GM21723 (cell line): Measurements from ENCODE around the gene TMEM51.
"Not testable (repeated sequence)": the region's sequence is repeated elsewhere in the genome, so short reads cannot be mapped to it uniquely, and the experiment has no call there.

Source experiments
- ATAC-seq: cut with Tn5 transposase; IDR thresholded peaks from one replicate; pipeline ENCODE4 v1.9.1; 2021; ENCODE audit warnings: mild to moderate bottlenecking, moderate library complexity; ENCODE audit not compliant: unreplicated experiment

TMEM51 gene

GRCh38 chr1:15175324-15176094 lies 22.0 kb downstream of the TMEM51 start:
- not testable (repeated sequence) for ATAC-seq

DNA sequence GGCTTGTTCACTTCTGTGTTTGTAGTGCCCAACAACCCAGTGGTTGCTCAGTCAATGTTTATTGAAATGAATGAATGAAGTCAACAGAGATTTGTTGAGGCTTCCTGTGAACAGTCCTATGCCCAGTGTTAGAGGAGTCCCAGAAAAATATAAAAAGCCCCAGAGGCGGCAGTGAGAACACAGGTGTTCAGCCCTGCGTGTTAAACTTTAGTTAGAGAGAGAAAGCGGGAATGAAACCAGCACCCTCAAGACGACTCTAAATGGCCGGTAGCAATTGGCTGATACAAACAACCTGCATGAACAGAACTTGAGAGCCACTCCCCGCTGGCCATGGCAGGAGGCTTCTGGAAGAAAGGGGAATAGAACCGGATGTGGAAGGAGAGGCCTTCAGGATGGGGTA lies 22.6 kb downstream of the TMEM51 start:
- ATAC-seq: no peak

DNA sequence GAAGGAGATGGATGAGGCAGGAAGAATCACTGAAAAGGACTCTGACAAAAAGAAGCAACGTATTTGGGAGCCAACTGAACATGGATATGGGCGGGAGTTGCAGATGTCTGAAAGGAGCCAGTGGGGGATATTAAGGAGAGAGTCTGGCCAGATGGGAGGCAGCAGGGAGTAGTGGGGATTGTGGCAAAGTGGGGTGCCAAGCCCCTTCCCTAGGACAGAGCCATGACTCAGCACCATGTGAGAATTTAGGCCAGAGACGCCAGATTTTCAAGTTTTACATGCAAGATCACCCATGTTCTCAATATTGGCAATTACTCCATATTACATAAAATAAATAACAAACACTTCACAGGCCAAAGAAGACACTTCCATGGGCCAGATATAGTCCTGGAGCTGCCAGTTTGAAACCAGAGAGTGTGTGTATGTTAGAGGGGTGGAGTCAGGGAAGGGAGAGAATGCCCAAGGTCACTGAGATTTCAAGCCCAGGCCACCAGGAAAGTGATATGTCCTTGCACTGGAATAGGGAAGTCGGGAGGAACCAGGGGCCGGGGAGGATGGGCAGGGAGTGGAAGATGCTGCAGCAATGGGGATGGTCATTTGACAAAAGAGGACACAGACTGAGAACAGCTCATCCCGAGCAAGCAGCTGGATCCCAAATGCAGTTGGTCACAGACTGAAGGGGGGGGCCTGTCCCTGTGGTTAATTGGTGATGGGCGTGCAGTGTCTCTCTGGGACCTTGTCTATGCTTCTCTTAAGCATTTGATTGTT lies 23.5 kb downstream of the TMEM51 start:
- no peak for ATAC-seq

DNA sequence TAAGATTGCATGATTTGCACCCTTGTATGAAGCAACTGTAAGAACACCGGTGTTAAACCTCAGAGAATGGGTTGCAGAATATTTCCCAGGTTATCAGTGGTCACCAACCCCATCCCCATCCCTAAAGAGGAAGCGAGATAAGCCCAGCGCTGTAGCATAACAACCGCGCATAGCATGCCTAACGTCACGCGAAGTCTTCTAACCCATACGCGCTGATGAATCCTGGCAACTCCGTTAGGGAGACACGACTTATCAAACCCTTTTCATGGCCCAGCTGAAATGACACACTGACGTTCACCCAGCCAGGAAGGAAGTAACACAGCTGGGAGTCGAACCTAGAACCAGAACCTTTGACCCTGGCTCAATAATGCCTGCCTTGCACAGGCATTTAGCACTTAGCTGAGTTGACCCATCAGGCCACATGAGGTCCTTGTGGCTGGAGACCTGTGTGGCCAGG lies 24.2 kb downstream of the TMEM51 start:
- ATAC-seq: no peak

DNA sequence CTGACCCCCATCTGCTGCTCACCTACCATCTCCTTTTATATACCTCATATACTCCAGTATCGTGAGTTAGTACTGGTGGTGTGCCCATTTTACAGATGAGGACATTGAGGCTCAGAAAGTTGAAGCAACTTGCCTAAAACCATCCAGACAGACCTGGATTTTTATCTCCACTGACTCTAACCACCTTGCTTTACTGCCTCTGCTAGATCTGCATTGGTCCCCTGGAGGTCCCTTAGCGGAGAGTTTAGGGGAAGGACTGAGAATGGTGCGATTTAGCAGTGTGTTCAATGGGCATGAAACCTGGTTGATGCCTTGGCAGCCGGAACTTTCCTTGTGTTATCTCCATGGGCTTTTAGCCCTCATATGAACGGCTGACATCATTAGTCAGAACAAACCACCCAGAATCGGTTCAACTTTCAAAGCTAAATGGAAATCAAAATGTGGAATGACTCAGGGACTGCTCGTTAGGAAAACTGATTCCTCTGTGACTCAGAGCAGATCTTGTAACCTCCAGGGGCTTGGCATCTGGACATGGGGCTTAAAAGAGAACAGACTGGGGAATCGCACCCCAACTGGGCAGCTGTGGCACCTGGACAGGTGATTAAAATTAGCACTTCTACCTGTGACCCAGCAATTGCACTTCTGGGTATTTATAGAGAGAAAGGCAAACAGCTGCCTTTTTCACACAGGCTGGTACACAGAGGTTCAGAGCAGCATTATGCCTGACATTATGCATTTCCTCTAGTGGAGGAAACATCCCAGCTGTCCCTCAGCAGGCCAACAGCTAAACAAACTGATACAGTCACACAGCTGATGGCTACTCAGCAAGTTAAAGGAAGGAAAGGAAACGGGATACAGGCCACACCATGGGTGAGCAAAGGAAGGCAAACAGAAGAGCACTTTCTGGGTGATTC lies 25.3 kb downstream of the TMEM51 start:
- no peak for ATAC-seq

- ATAC-seq: no peak
These were observed 25.9 kb downstream of the TMEM51 start for GRCh38 chr1:15179485-15179883.

- ATAC-seq: no peak
These were observed 26.6 kb downstream of the TMEM51 start for GRCh38 chr1:15180189-15180588.

- no peak for ATAC-seq
These were observed 27.5 kb downstream of the TMEM51 start for GRCh38 chr1:15180945-15181523.

DNA sequence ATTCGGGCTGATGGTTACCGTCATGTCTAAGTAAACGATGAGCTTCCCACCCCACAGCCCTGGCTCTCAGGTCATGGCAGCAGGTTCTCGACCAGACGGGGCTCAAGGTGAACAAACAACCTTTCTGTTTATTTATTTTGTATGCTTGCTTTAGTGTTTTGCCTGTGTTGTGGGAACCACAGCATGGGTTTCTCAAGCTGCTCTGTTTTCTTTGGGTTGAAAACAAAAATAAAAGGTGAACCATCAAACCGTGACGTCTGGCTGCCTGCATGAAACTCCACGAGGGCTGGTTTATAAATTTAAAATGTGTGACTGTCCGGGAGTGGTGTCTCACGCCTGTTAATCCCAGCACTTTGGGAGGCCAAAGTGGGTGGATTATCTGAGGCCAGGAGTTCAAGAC lies 28.0 kb downstream of the TMEM51 start:
- ATAC-seq: no peak

GRCh38 chr1:15184436-15185241 lies 31.1 kb downstream of the TMEM51 start:
- no peak for ATAC-seq

DNA sequence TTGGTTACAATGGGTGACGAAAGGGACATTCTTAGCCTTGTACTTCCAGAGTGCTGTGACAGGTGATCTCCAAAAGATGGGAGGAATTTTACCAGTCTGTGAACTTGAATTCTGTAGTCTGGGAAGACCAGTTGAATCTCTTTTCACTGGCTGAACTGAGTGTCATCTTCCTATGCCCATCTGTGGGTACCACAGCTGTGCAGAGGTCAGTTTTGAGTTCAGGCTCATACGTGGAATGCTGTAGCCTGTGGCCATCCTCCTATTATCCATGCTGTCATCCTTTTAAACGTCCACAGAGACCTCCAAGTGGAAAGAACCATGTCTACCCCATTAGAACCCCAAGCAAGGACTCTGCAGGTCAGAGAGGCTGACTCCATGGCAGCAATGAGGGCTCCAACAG lies 32.1 kb downstream of the TMEM51 start:
- no peak for ATAC-seq

GRCh38 chr1:15186073-15186845 lies 32.7 kb downstream of the TMEM51 start:
- no peak for ATAC-seq

- ATAC-seq: no peak
These were observed 33.3 kb downstream of the TMEM51 start for GRCh38 chr1:15186846-15187151.

GRCh38 chr1:15187175-15188129 lies 33.9 kb downstream of the TMEM51 start:
- no peak for ATAC-seq

DNA sequence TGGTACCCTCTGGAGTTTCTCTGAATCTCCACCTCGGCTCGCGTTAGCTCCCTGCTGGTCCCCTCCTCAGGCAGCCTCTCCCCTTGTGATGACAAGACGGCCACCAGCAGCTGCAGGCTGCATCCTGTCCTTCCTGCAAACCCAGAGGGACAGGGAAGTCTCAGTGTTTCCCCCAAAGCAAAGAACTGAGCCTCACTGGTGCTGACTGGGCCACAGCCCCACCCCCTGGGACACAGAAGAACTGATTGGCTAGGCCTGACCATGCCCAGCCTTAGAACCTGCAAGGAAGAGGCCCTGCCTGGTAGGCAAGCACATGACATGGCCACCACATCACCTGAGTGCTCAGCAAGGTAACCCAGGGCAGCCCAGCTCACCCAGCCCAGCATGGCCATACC lies 34.6 kb downstream of the TMEM51 start:
- ATAC-seq: no peak

DNA sequence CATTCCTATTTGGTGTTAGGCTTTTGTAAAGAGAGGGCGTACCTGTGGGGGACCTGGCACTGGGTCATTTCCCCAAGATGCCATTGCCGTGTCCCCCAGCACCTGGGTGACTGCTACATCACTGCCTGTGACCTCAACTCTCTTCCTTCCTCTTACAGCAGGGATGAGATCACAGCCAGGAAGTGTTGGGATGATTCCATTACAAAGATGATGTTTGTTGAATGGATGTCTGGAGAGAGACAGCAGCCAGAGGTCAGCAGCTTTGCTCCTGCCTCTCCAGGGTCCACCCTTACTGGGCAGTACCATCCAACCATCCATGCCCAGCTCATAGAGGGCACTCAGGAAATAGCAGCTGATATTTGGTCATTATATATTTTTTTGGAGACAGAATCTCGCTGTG lies 35.1 kb downstream of the TMEM51 start:
- no peak for ATAC-seq

DNA sequence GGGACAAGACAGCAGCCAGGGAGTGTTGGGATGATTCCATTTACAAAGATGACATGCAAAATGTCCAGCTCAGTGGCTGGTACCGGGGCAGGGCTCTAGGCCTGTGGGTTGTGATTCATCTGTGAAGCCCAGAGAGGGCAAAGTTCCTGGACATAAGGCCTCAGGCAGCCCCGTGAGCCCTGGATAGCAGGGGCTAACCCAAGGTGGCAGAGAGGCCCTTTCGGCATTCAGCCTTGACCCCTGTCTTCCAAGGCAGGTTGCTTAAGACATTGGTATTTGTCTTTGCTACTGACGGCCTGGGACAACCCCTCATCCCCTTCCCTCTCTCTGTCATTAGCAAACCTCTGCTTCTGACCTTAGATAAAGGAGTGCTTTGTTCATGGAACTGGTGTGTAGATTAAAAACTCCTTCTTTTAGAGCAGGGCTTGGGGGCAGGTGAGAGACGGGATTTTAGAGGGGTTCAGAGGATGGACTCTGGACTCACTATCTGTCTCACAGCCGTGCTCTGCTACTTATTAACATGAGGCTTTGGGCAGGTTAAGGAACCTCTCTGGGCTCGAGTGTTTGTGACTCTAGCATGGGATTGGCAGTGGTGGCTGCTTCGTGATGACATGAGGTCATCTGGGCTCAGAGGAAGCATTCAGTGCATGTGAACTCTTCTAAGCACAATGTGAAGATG lies 36.3 kb downstream of the TMEM51 start:
- ATAC-seq: no peak

DNA sequence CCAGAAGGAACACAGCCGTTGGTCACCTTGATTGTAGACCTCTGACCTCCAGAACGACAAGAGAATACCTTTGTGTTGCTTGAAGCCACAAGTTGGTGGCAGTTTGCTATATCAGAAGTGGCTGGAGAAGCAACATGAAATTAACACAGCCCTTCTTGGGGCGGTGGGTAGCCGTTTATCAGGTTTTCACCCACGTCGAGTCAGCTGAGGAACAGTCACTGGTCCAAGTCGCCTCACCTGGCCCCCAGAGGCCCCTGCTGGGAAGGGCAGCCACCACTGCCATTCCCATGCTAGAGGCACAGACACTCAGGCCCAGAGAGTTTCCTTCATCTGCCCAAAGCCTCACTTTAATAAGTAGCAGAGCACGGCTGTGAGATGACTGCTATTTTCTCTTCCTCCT lies 37.7 kb downstream of the TMEM51 start:
- no peak for ATAC-seq
